SU-DHL-6 (cell line): Measurements from ENCODE around the gene ACTL6B.

Source experiments
- H2AFZ ChIP-seq: fragments of 200-600 bp; sonication (generic); 2 replicates; pipeline ENCODE4 v1.6.1; 2014; ENCODE audit warnings: low read depth, mild to moderate bottlenecking, moderate library complexity, mixed read lengths, antibody characterized with exemption, low read length; ENCODE audit not compliant: severe bottlenecking
- H3F3A ChIP-seq: fragments of 200-600 bp; shearing (Covaris generic); 2 replicates; pipeline ENCODE4 v1.6.0; 2016; ENCODE audit warnings: antibody characterized with exemption, mild to moderate bottlenecking; ENCODE audit not compliant: insufficient read depth
- H3K27ac ChIP-seq: fragments of 200-600 bp; sonication (generic); 2 replicates; pipeline ENCODE4 v1.5.1; 2016; ENCODE audit warnings: low read depth, mild to moderate bottlenecking, low read length, moderate library complexity, mixed read lengths
- H3K27me3 ChIP-seq: fragments of 200-600 bp; sonication (generic), shearing (Covaris generic); 2 replicates; pipeline ENCODE4 v1.6.0; 2014; ENCODE audit warnings: mild to moderate bottlenecking, low read length
- H3K36me3 ChIP-seq: fragments of 200-600 bp; sonication (generic); 2 replicates; pipeline ENCODE4 v1.6.1; 2014; ENCODE audit warnings: mild to moderate bottlenecking, low read length, mixed read lengths
- H3K4me2 ChIP-seq: fragments of 300-600, 200-600 bp; shearing (Covaris generic), sonication (generic); 2 replicates; pipeline ENCODE4 v1.6.0; 2014; ENCODE audit warnings: low read length, low read depth, mild to moderate bottlenecking; ENCODE audit not compliant: poor library complexity, severe bottlenecking
- H3K4me3 ChIP-seq: fragments of 200-600 bp; sonication (generic); 2 replicates; pipeline ENCODE4 v1.5.1; 2014; ENCODE audit warnings: antibody characterized with exemption, low read length, mild to moderate bottlenecking, mixed read lengths; ENCODE audit not compliant: insufficient read depth, poor library complexity, severe bottlenecking
- H3K79me2 ChIP-seq: fragments of 200-600 bp; sonication (generic); 2 replicates; pipeline ENCODE4 v1.6.1; 2014; ENCODE audit warnings: mild to moderate bottlenecking, low read length, moderate library complexity; ENCODE audit not compliant: insufficient read depth
- H3K9ac ChIP-seq: fragments of 200-600 bp; sonication (generic); 2 replicates; pipeline ENCODE4 v1.7.0; 2014; ENCODE audit warnings: mild to moderate bottlenecking, low read length
- H3K9me2 ChIP-seq: fragments of 200-600 bp; sonication (generic); replicated peaks from 2 replicates; pipeline ENCODE4 v1.6.1; 2014; ENCODE audit warnings: low read length; ENCODE audit not compliant: insufficient read depth
- H3K9me3 ChIP-seq: fragments of 200-600 bp; sonication (generic); 2 replicates; pipeline ENCODE4 v1.6.1; 2014; ENCODE audit warnings: low read length, mixed read lengths; ENCODE audit not compliant: insufficient read depth
- H4K20me1 ChIP-seq: fragments of 200-600 bp; sonication (generic); 2 replicates; pipeline ENCODE4 v1.6.1; 2014; ENCODE audit warnings: low read depth, mild to moderate bottlenecking, antibody characterized with exemption, low read length, moderate library complexity, mixed read lengths
- CTCF ChIP-seq: fragments of 200-600 bp; sonication (generic); IDR thresholded peaks from one replicate; pipeline ENCODE4 v1.5.1; 2017; ENCODE audit warnings: antibody characterized with exemption, mild to moderate bottlenecking, low read length, moderate library complexity; ENCODE audit not compliant: insufficient read depth, poor library complexity, severe bottlenecking
- EZH2phosphoT487 ChIP-seq: fragments of 200-600 bp; sonication (generic), shearing (Covaris generic); conservative IDR thresholded peaks from 2 replicates; pipeline ENCODE4 v1.6.1; 2018; ENCODE audit warnings: mild to moderate bottlenecking, antibody characterized with exemption, low read length, moderate library complexity, mixed read lengths

ACTL6B gene

GRCh38 chr7:100692578-100692961, 36.3 kb upstream of the ACTL6B start:
- Histone ChIP-seq H3K27me3 (no peaks in the 10 kb centered on the region), H3K36me3 (no peaks in the 10 kb centered on the region), H3K9me3 (no peaks in the 10 kb centered on the region), H3K9ac (peak overlapping the region; percentile 88), H3F3A (peaks cover 24% of the 10 kb centered on the region), H3K4me2 (peak overlapping the region; percentile 91), H3K9me2 (no peaks in the 10 kb centered on the region), H4K20me1 (peaks cover 9% of the 10 kb centered on the region; the same call in 1 of the 2 replicates), H3K27ac (no peak overlapping the region), H2AFZ (no peak overlapping the region), H3K79me2 (peaks cover 42% of the 10 kb centered on the region), H3K4me3 (peak overlapping the region; percentile 77)
- TF ChIP-seq CTCF, result no peak

GRCh38 chr7:100691676-100692577, 35.7 kb upstream of the ACTL6B start:
- H3K9ac ChIP-seq, result peak overlapping the region; percentile 88
- TF ChIP-seq EZH2phosphoT487 (no peak), CTCF (peak; percentile 100)
- peaks cover 42% of the 10 kb centered on the region for H3K79me2 ChIP-seq
- H3K36me3 ChIP-seq, result no peaks in the 10 kb centered on the region
- H3K4me2 ChIP-seq, result peak overlapping the region; percentile 91
- H4K20me1 ChIP-seq, result peaks cover 9% of the 10 kb centered on the region; the same call in 1 of the 2 replicates
- no peak overlapping the region for H3K27ac ChIP-seq
- H3K27me3 ChIP-seq, result no peaks in the 10 kb centered on the region
- H3K9me2 ChIP-seq, result no peaks in the 10 kb centered on the region
- no peaks in the 10 kb centered on the region for H3K9me3 ChIP-seq
- H2AFZ ChIP-seq, result no peak overlapping the region
- peak overlapping the region; percentile 1 for H3K4me3 ChIP-seq
- peaks cover 24% of the 10 kb centered on the region for H3F3A ChIP-seq

- H3K27ac ChIP-seq, result no peak overlapping the region
Observed at GRCh38 chr7:100689230-100690135, 33.2 kb upstream of the ACTL6B start.

More at GRCh38 chr7:100689230-100690135, 33.2 kb upstream of the ACTL6B start:
- Histone ChIP-seq H2AFZ (no peak overlapping the region), H3K4me3 (no peak overlapping the region), H3K9ac (no peak overlapping the region), H3K9me3 (no peaks in the 10 kb centered on the region), H3K9me2 (no peaks in the 10 kb centered on the region), H3K4me2 (no peak overlapping the region), H4K20me1 (peaks cover 9% of the 10 kb centered on the region; the same call in 1 of the 2 replicates), H3K36me3 (no peaks in the 10 kb centered on the region), H3F3A (peaks cover 9% of the 10 kb centered on the region; the same call in 1 of the 2 replicates), H3K79me2 (peaks cover 42% of the 10 kb centered on the region), H3K27me3 (no peaks in the 10 kb centered on the region)
- no peak for TF ChIP-seq CTCF
- no peak for TF ChIP-seq EZH2phosphoT487
